NCI-H2227 (cell line): ENCODE results near the gene MARCHF9.

Experiments
- DNase-seq: peaks from one replicate; lab custom pipeline; 2025; ENCODE audit not compliant: unreplicated experiment; lab: John Stamatoyannopoulos, UW

MARCHF9 gene

GRCh38 chr12:57724003-57724935 is 30.6 kb upstream of the MARCHF9 start:
- DNase-seq: no peak

- no peak for DNase-seq
These were observed 29.8 kb upstream of the MARCHF9 start for GRCh38 chr12:57724936-57725740.

- DNase-seq: no peak
These were observed 29.1 kb upstream of the MARCHF9 start for GRCh38 chr12:57725851-57726150.

- no peak for DNase-seq
These were observed 28.6 kb upstream of the MARCHF9 start for GRCh38 chr12:57726151-57726883.

GRCh38 chr12:57726884-57727757 is 27.8 kb upstream of the MARCHF9 start:
- no peak for DNase-seq

DNA sequence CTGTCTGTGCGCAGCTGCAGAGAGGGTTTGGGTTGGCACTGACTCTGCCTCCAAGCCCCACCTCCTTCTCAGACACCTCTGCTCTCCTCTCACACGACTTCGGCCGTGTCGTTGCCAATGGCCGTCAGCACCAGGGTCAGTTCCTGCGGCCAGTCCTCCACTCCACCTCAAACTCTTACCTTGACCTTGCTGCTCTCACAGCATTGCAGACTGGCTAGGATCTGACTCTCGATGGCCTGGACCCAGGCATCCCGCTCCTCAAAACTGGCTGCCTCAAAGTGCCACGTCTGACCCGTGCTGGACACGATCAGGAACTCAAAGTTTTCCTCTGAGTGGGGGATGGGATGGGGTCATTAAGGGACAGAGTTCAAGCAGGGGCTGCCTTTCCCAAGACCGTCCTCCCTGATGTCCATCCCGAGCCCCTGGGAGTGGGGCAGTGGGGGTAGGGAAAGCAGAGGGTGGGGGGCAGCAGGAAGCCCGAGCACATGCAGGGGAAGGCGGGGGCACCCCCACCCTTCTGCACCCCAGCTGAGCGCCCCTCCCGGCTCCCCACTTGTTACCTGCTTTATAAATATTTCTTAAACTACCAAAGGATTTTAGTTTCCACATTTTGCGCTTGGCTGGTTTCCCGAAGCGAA is 27.0 kb upstream of the MARCHF9 start:
- no peak for DNase-seq

- DNase-seq: no peak
These were observed 25.5 kb upstream of the MARCHF9 start for GRCh38 chr12:57729321-57729844.

DNA sequence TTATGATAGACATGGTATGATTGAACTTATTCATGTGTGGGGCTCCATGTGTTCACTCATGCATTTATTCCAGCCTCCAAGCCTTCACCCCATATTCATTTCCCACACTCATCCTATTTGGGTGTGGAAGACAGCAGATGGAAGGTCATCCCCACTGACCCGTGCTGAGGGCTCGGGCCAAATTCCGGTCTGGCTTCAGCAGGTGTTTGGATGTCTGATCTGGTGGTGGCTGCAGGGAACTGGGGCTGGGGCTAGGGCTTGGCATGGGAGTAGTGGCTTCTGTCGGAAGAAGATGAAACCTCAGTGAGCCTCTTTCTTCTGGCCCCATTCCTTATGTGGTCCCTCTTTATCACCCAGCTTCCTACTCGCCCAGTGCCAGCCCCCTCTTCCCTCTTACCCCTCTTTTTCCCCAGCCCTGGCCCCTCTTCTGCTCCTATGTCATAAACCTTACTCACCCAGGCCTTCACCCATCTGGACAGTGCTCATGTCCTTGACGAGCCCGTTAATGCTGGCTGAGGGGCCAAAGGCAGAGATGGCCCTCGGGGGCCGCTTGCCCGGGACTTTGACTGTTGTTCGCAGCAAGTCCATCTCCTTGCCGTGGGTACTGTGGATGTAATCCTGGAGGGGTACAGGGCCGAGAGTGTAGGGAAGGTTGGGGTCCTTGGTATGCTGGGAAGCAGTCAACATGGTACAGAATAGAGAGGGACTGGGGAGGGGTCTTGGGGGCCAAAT is 24.4 kb upstream of the MARCHF9 start:
- DNase-seq: no peak

DNA sequence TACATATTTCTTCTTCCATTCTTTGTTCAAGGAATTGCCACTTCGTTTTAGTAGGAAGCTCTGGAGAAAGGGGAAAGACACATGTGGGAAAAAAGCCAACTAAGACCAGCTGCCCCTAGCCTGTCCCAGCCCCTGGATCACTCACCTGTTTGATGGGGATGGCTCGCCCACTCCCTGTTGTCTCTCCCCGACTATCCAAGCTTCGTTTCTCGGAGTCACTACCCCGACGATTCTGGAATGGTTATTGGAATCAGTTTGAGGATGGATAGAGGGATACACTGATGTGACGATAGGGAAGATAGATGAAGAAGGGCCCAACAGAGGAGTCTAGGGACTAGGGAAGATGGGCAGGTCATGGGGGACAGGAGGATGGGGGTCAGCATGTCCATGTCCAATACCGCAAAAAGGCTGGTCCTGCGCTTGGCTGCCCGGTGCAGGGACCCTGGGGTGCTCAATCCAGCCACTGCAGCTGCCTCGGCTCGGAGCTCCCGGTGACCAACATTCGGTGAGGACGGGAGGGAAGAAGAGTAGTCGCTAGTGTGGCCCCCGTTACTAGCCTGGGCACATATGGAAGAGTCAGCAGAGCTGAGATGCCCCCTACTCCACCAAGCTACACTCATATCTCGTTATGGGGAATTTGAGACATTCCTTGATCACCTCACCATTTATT is 23.4 kb upstream of the MARCHF9 start:
- no peak for DNase-seq

- no peak for DNase-seq
These were observed 22.6 kb upstream of the MARCHF9 start for GRCh38 chr12:57732270-57732669.

DNA sequence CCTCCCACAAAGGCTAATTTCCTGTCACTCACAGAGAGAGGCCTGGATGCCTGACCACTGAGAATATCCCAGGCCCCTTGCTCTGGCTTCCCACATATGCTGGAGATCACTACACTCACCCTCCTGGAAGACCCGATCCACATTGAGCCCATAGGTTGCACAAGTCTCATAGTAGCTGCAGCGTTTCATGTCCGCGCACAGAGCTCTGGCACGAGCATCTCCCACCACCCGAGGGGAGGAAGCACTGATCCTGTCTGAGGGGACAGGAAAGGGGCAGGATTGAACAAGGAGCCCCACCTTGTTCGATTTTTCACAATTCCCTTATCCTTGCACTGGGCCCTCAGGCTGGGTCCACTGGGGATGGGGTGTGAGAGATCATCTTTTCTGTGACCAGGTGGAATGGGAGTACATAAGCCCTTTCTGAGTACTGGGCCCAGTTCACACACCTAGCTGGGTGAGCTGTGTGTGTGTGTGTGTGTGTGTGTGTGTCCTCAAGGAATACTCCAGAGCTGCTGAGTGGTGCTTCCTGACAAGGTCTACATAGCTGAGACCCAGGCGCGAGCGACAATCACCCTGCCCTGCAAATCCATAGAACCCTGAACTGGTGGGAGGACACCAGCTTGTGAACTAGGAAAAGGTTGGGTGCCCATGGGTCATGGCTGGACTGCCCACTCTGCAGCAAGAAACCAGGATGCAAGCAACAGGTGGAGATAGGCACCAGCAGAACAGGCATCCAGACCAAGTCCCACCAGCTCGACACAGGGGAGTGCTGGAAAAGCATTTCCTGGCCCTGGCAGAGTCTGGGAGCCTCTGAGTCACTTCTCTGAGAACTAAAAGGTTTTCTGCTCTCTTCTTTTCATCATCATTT is 21.9 kb upstream of the MARCHF9 start:
- no peak for DNase-seq

DNA sequence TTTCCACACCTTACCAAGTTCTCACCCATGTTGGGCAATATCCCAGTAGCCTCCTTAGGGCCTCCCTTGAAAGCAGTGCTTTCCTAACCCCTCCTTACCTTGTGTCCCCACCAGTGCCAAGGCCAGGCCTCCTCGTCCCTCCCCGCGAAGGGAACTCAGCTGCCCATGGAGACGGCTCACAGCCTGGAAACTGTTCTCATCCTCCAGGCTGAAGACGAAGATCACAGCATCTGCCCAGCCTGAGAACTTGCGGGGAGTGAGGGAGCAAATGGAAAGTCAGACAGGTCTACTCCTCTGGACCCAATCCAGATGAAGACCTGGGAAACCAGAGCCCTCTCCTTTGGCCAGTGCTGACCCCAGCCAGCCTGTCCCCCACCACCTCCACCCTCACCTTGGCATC is 21.0 kb upstream of the MARCHF9 start:
- no peak for DNase-seq

- no peak for DNase-seq
These were observed 20.3 kb upstream of the MARCHF9 start for GRCh38 chr12:57734591-57734990.

DNA sequence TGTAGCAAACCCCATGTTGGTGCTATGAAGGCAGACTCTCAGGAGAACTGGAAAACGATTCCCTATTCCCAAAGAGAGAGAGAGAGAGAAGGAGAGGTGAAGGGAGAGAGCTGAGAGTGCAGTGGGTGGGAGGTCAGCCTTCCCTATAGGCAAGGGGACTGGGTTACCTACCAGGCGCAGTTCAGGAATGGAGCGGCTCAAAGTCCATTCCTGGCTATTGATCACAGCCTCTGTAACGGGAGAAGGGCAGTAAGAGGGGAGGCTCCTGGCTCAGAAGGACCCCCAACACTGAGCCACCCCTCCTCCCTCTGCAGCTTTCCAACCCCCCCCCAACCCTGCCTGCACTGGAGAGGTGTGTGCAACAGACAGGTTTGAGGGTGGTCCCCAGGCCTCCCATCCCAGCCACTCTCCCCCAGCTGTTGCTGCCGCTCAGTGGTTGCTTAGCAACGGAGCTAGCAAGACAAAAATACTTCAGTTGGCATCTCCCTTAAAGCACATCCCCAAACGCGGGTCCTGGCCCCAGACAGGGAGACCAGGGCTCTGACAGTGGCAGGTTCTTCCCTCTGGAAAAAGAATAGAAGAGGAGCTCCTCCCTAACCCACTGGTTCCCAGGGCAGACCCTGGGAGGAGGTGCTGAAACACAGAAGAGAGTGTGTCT is 19.6 kb upstream of the MARCHF9 start:
- DNase-seq: peak; percentile 72

DNA sequence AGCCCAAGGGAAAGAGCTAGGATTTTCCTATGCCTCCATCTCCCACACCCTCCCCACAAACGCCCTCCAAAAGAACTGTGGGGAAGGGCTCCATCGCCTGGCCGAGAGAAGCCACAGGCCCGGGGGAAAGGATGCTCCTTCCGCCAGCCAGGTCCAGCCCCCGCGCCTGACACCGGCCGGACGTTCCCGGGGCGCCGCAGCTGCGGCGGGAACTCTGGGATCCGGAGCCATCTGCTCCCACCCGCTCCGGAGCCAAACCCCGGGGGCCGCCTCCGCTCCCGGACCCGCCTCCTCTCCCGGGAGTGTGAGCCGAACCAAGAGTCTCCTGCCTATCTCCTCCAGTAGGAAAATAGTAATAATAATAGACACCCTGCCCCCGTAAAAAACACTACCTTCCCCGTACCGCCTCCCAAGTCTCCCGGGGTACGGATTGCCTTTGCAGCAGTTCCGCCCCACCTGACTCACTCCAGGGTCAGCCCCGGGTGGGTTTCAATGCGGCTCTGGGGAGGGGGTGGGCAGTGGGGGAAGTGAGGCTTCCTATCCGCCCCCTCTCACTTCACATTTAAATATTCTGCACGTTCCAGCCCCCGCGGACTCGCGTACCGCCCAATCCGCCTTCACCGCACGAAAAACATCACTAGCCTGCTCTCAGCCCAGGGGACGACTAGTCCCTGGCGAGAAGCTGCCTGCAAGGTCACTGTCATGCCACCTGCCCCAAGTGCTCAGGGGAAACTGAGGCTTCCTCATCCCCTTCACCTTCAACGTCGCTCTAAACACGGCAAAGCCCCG is 18.8 kb upstream of the MARCHF9 start:
- peak; percentile 66 for DNase-seq

DNA sequence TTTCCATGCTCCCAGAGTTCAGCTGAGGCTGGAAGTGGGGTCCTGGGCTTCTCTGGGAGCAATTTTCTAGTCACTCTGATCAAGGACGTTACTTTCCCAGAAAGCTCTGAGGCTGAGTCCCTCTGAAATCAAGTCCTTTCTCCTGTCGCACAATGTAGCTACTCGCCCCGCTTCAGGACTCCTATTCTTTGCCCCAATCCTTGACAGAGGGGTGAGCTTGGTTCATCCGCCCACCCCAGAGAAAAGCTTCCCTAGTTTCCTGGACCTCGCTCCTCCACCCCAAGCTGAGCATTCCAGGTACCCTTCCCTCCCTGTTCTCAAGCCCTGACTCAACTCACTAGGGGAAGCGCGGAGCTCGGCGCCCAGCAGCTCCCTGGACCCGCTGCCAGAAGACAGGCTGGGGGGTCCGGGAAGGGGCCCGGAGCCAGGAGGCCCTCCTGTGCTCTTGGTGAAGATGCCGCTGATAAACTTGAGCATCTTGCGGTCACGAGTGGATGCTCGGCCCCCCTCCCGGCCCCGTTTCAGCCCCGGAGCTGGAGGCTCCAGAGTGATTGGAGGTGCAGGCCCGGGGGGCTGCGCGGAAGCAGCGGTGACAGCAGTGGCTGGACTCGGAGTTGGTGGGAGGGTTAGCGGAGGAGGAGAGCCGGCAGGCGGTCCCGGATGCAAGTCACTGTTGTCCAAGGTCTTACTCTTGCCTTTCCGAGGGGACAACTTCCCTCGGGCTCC is 18.0 kb upstream of the MARCHF9 start:
- no peak for DNase-seq
